ENCODE data around the gene UNC45A.

GRCh38 chr15:90887037-90887481 lies 48.0 kb upstream of the UNC45A start:
- no peak for TF ChIP-seq POLR2A (IDR thresholded peaks at IDR 0.05)
- TF ChIP-seq CTCF (IDR thresholded peaks at IDR 0.05) = no peak
